OCI-LY3 (cell line): ENCODE results near the gene CDK7.

Experiments
- H2AFZ ChIP-seq: fragments of 200-600, 300-600 bp; shearing (Covaris generic); 2 replicates; pipeline ENCODE4 v1.6.0; 2014; ENCODE audit warnings: antibody characterized with exemption, low read depth, low read length
- H3K27ac ChIP-seq: fragments of 200-600, 300-600 bp; sonication (generic); 2 replicates; pipeline ENCODE4 v1.5.1; 2014; ENCODE audit warnings: mild to moderate bottlenecking, low read length, moderate library complexity, mixed read lengths
- H3K27me3 ChIP-seq: fragments of 200-600, 300-600 bp; sonication (generic); 2 replicates; pipeline ENCODE4 v1.6.1; 2014; ENCODE audit warnings: low read depth, low read length, mixed read lengths
- H3K36me3 ChIP-seq: fragments of 200-600, 300-600 bp; sonication (generic); replicated peaks from 2 replicates; pipeline ENCODE3; 2014; ENCODE audit warnings: low read depth, low read length, mixed read lengths
- H3K4me1 ChIP-seq: fragments of 300-600, 200-600 bp; sonication (generic); 2 replicates; pipeline ENCODE4 v1.6.1; 2014; ENCODE audit warnings: low read length, mixed read lengths
- H3K4me2 ChIP-seq: fragments of 200-600, 300-600 bp; sonication (generic); 2 replicates; pipeline ENCODE4 v1.6.1; 2014; ENCODE audit warnings: low read length, mixed read lengths
- H3K4me3 ChIP-seq: fragments of 300-600, 200-600 bp; sonication (generic); 2 replicates; pipeline ENCODE4 v1.5.1; 2014; ENCODE audit warnings: antibody characterized with exemption, mild to moderate bottlenecking, low read length, moderate library complexity
- H3K79me2 ChIP-seq: fragments of 300-600, 200-600 bp; shearing (Covaris generic); 2 replicates; pipeline ENCODE4 v1.6.1; 2014; ENCODE audit warnings: mild to moderate bottlenecking, low read length, mixed read lengths
- H3K9ac ChIP-seq: fragments of 300-600, 200-600 bp; shearing (Covaris generic); 2 replicates; pipeline ENCODE4 v1.6.0; 2014; ENCODE audit warnings: mild to moderate bottlenecking, low read length, moderate library complexity
- H3K9me3 ChIP-seq: fragments of 200-600, 300-600 bp; shearing (Covaris generic); 2 replicates; pipeline ENCODE4 v1.6.1; 2014; ENCODE audit warnings: low read length, mixed read lengths; ENCODE audit not compliant: insufficient read depth
- H4K20me1 ChIP-seq: fragments of 200-600, 300-600 bp; sonication (generic); 2 replicates; pipeline ENCODE4 v1.6.1; 2016; ENCODE audit warnings: low read length, mixed read lengths; ENCODE audit not compliant: insufficient read depth
- CTCF ChIP-seq: fragments of 200-600, 300-600 bp; sonication (generic); IDR thresholded peaks from 2 replicates; pipeline ENCODE4 v1.5.1; 2014; ENCODE audit warnings: antibody characterized with exemption, low read length, low read depth
- EZH2phosphoT487 ChIP-seq: fragments of 200-600 bp; shearing (Covaris generic); IDR thresholded peaks from 2 replicates; pipeline ENCODE4 v1.6.1; 2018; ENCODE audit warnings: antibody characterized with exemption, mixed run types, low read depth

CDK7 gene

DNA sequence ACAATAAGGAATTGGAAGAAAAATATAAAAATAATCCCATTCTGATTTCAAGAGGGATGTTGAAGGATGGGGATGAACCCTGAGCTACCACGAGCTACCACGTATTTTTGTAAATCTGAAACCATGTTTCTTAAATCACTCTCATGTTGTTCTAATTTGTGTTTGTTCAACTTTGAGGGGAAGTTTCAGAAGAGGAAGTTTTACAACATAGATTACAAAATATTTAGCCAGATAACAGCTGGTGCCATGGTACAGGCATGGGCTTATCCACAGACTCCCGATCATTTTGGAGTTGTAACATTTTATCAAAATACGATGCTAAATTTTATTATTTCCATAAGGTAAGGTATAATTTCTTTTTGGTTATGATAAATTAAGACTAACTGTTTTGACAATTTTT, 82.7 kb downstream of the CDK7 start:
- Histone ChIP-seq H3K79me2 (no peaks in the 10 kb centered on the region), H2AFZ (no peak overlapping the region), H4K20me1 (no peaks in the 10 kb centered on the region), H3K4me3 (no peak overlapping the region), H3K27ac (no peak overlapping the region), H3K4me1 (no peaks in the 10 kb centered on the region), H3K27me3 (no peaks in the 10 kb centered on the region), H3K9me3 (no peaks in the 10 kb centered on the region), H3K9ac (no peak overlapping the region), H3K36me3 (no peaks in the 10 kb centered on the region), H3K4me2 (no peak overlapping the region)
- TF ChIP-seq CTCF: no peak
- TF ChIP-seq EZH2phosphoT487: no peak

DNA sequence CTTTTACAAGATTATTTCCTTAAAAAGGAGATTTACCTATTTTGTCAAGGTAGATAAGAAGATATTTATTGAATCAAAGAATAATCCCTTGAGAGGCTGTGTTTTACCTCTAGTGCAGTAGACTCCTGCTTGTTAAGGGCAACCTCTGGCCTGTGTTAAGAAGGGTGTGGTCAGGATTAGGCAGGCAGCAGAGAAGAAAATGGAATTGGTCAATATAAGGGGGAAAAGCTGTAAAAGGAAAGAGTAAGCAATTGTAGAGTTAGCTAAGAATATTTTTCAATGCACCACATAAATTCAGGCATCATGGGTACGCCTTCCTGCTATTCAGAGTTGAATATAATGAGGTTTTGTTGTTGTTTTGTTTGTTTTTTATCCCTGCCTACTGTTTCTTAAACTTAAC, 91.7 kb downstream of the CDK7 start:
- no peak for TF ChIP-seq CTCF
- TF ChIP-seq EZH2phosphoT487: no peak
- Histone ChIP-seq H3K79me2 (no peaks in the 10 kb centered on the region), H3K9ac (no peak overlapping the region), H2AFZ (no peak overlapping the region), H3K4me2 (no peak overlapping the region), H3K9me3 (no peaks in the 10 kb centered on the region), H3K27me3 (no peaks in the 10 kb centered on the region), H3K27ac (no peak overlapping the region), H3K4me1 (no peaks in the 10 kb centered on the region), H3K36me3 (no peaks in the 10 kb centered on the region), H4K20me1 (no peaks in the 10 kb centered on the region), H3K4me3 (no peak overlapping the region)
